Measurements from ENCODE around the gene LRRK2. TPM values are rescaled to one million over a fixed set of nuclear protein-coding genes. Genes with fewer than 3 reads are reported as not detected.
"Not testable (repeated sequence)": the region's sequence is repeated elsewhere in the genome, so short reads cannot be mapped to it uniquely, and the experiment has no call there.

The LRRK2 gene
- total and polyA plus RNA-seq, 2 experiments from 2014 or later: 6.4 to 9.3 TPM

DNA sequence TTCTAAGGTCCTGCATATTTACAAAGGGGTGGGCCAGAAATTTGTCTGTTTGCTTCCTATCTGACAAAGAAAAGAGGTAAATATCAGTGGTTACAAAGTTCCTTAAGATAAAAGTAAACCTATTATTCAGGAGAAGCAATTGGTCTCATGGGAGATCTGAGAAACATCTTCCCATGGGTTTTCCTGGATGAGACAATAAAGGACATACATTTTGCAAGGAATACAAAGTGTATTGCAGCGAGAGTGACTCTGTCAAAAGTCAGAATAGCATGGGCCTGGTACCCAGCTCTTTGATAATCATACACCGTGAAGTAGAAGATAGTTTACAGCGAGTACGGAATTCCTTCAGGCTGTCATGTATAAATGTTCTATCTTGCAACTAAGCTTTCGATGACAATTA, 14.2 kb downstream of the LRRK2 start:
- Histone ChIP-seq H3K4me3 (no peak overlapping the region), H3K27ac (peak overlapping the region; percentile 39), H3K4me1 (ENCODE audit: low read depth) (peaks cover 20% of the 10 kb centered on the region), H3K27me3 (no peaks in the 10 kb centered on the region), H3K9me3 (ENCODE audit: low read depth) (no peaks in the 10 kb centered on the region), H3K36me3 (no peaks in the 10 kb centered on the region)
- DNase-seq (ENCODE audit: low read depth in 1 of 2, low spot score in 1 of 2): no peak
- TF ChIP-seq, protein P1, sequence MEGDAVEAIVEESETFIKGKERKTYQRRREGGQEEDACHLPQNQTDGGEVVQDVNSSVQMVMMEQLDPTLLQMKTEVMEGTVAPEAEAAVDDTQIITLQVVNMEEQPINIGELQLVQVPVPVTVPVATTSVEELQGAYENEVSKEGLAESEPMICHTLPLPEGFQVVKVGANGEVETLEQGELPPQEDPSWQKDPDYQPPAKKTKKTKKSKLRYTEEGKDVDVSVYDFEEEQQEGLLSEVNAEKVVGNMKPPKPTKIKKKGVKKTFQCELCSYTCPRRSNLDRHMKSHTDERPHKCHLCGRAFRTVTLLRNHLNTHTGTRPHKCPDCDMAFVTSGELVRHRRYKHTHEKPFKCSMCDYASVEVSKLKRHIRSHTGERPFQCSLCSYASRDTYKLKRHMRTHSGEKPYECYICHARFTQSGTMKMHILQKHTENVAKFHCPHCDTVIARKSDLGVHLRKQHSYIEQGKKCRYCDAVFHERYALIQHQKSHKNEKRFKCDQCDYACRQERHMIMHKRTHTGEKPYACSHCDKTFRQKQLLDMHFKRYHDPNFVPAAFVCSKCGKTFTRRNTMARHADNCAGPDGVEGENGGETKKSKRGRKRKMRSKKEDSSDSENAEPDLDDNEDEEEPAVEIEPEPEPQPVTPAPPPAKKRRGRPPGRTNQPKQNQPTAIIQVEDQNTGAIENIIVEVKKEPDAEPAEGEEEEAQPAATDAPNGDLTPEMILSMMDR (IDR thresholded peaks at IDR 0.05; ENCODE audit: low read depth, low read length): no peak

- TF ChIP-seq, protein P1 (IDR thresholded peaks at IDR 0.05; ENCODE audit: low read depth, low read length): no peak
- Histone ChIP-seq H3K4me3 (no peak overlapping the region), H3K36me3 (no peaks in the 10 kb centered on the region), H3K27me3 (no peaks in the 10 kb centered on the region), H3K27ac (peak overlapping the region; percentile 10), H3K4me1 (ENCODE audit: low read depth) (peaks cover 20% of the 10 kb centered on the region), H3K9me3 (ENCODE audit: low read depth) (no peaks in the 10 kb centered on the region)
- peak in 1 of 2 donors; percentile 74 for DNase-seq (ENCODE audit: low read depth in 1 of 2, low spot score in 1 of 2)
These were observed 16.0 kb downstream of the LRRK2 start for GRCh38 chr12:40240779-40241178.

GRCh38 chr12:40241741-40242140, 16.9 kb downstream of the LRRK2 start:
- TF ChIP-seq, protein P1 (IDR thresholded peaks at IDR 0.05; ENCODE audit: low read depth, low read length): no peak
- no peaks in the 10 kb centered on the region for H3K9me3 ChIP-seq (ENCODE audit: low read depth)
- no peak for DNase-seq (ENCODE audit: low read depth in 1 of 2, low spot score in 1 of 2)
- H3K27me3 ChIP-seq: no peaks in the 10 kb centered on the region
- peak overlapping the region; percentile 10 for H3K27ac ChIP-seq
- no peaks in the 10 kb centered on the region for H3K36me3 ChIP-seq
- peaks cover 16% of the 10 kb centered on the region for H3K4me1 ChIP-seq (ENCODE audit: low read depth)
- H3K4me3 ChIP-seq: no peak overlapping the region

- not testable (repeated sequence) for DNase-seq (ENCODE audit: low read depth in 1 of 2, low spot score in 1 of 2); H3K27me3 ChIP-seq; H3K27ac ChIP-seq; H3K9me3 ChIP-seq (ENCODE audit: low read depth); H3K4me3 ChIP-seq; H3K36me3 ChIP-seq
- peaks cover 16% of the 10 kb centered on the region for H3K4me1 ChIP-seq (ENCODE audit: low read depth)
These were observed 19.8 kb downstream of the LRRK2 start for GRCh38 chr12:40244526-40245156.

DNA sequence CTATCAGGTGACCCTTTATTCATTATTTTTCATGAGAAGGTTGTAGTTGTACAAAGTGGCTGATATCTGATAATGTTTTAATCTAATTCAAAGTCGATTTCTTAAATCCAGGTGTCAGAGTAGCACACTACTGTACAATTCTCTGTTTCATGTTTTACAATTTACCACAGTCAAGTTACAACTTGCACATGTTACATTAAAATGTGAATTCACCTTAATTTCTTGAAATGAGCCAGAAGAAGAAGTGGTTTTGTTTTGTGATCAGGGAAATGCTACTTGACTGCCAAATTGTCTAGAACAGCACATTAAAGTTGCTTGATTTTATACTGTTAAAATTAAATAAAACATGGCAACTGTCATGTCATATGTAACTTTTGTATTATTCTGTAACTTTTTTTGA, 23.2 kb downstream of the LRRK2 start:
- Histone ChIP-seq H3K27me3 (no peaks in the 10 kb centered on the region), H3K9me3 (ENCODE audit: low read depth) (no peaks in the 10 kb centered on the region), H3K36me3 (no peaks in the 10 kb centered on the region), H3K27ac (no peak overlapping the region), H3K4me3 (no peak overlapping the region), H3K4me1 (ENCODE audit: low read depth) (peaks cover 5% of the 10 kb centered on the region)
- TF ChIP-seq, protein P1 (IDR thresholded peaks at IDR 0.05; ENCODE audit: low read depth, low read length): no peak
- DNase-seq (ENCODE audit: low read depth in 1 of 2, low spot score in 1 of 2): no peak

DNA sequence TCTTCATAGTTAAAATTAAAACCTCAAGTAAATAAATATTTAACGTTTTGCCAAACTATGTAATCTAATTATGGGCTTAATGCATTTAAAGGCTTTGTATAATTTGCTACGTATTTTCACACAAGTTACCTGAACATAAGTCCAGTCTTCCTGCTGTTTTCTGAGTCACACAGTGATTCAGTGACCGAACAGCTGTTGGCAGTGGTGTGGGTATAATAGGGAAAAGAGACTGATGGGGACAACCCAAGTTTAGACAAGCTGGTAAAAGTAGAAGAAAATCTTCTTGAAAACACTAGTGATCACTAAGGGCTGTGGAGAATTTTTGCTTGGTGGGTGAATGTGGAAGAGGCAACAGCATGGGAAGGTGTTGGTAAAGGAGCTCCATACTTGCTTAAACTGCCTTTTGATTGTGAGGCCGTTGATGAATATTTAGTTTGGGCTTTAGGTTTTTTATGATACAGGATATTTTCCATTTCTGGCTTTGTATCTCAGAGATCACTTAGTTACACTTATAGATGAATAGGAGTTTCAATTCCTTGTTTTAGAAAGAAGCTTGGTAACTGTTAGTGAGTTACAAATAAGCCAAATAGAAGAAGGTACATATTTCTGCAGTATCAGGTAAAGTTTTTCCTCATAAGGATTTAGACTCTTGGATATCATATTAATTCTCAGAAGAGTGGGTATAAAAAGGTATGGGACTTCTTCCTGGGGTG, 23.9 kb downstream of the LRRK2 start:
- no peaks in the 10 kb centered on the region for H3K36me3 ChIP-seq
- no peaks in the 10 kb centered on the region for H3K27me3 ChIP-seq
- no peaks in the 10 kb centered on the region for H3K9me3 ChIP-seq (ENCODE audit: low read depth)
- no peak overlapping the region for H3K4me3 ChIP-seq
- no peak overlapping the region for H3K27ac ChIP-seq
- peaks cover 5% of the 10 kb centered on the region for H3K4me1 ChIP-seq (ENCODE audit: low read depth)
- no peak for DNase-seq (ENCODE audit: low read depth in 1 of 2, low spot score in 1 of 2)
- TF ChIP-seq, protein P1 (IDR thresholded peaks at IDR 0.05; ENCODE audit: low read depth, low read length): no peak

DNA sequence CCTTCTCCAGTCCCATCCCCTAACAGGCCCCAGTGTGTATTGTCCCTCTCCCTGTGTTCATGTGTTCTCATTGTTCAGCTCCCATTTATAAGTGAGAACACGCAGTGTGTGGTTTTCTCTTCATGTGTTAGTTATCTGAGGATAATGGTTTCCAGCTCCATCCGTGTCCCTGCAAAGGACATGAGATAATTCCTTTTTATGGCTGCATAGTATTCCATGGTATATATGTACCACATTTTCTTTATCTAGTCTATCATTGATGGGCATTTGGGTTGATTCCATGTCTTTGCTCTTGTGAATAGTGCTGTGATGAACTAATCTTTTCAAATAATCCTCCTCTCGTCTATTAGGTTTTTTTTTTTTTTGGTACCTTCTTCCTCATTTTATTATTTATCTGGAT, 25.9 kb downstream of the LRRK2 start:
- H3K27me3 ChIP-seq; H3K9me3 ChIP-seq (ENCODE audit: low read depth); H3K4me3 ChIP-seq; H3K4me1 ChIP-seq (ENCODE audit: low read depth); DNase-seq (ENCODE audit: low read depth in 1 of 2, low spot score in 1 of 2); H3K36me3 ChIP-seq; H3K27ac ChIP-seq: not testable (repeated sequence)

Measured in cardiac muscle cell (in vitro differentiated cells and primary cell).